Bronchial epithelial cell (primary cell): ENCODE data around the gene ANKDD1B. TPM values are rescaled to one million over a fixed set of nuclear protein-coding genes. Genes with fewer than 3 reads are reported as not detected.

Experiments used
- DNase-seq: peaks from one replicate; pipeline ENCODE4 v3.0.0-alpha.2; 2010; ENCODE audit warnings: low read depth
- FAIRE-seq: peaks from 2 replicates; lab custom pipeline; 2011; peaks lifted over from hg19 to GRCh38; lab: Jason Lieb, UNC
- H3K27me3 ChIP-seq: 2 replicates; pipeline ENCODE4 v1.5.1; 2011; ENCODE audit warnings: low read length; ENCODE audit not compliant: control insufficient read depth, insufficient read depth
- H3K36me3 ChIP-seq: 2 replicates; pipeline ENCODE4 v1.5.1; 2011; ENCODE audit warnings: low read length; ENCODE audit not compliant: control insufficient read depth, insufficient read depth
- H3K4me3 ChIP-seq: 2 replicates; pipeline ENCODE4 v1.5.1; 2011; ENCODE audit warnings: mild to moderate bottlenecking, low read depth, low read length, control low read depth
- CTCF ChIP-seq: IDR thresholded peaks from 2 replicates; pipeline ENCODE4 v1.5.1; 2011; ENCODE audit warnings: mild to moderate bottlenecking, moderate library complexity, low read length, control low read depth, inconsistent platforms; ENCODE audit not compliant: insufficient read depth, severe bottlenecking
- total RNA-seq: library from RNA; depleted of rRNA; stranded (reverse); fragments of >200 nt; gene quantifications from 2 replicates; pipeline ENCODE4 v1.2.1, GENCODE V29; 2014

ANKDD1B gene
- total RNA-seq, 1 donor from 2014 or later, result 1.3 TPM

- no peak for DNase-seq
- no peak for TF ChIP-seq CTCF
Measured at GRCh38 chr5:75630875-75631274, 19.6 kb downstream of the ANKDD1B start.

GRCh38 chr5:75632321-75632720 is 21.1 kb downstream of the ANKDD1B start:
- FAIRE-seq (no peak), DNase-seq (no peak)
- H3K4me3 ChIP-seq, result no peak overlapping the region
- TF ChIP-seq CTCF, result no peak
- H3K36me3 ChIP-seq, result no peaks in the 10 kb centered on the region
- no peaks in the 10 kb centered on the region for H3K27me3 ChIP-seq

More at GRCh38 chr5:75630875-75631274, 19.6 kb downstream of the ANKDD1B start:
- no peak for FAIRE-seq
- no peaks in the 10 kb centered on the region for H3K27me3 ChIP-seq
- no peak overlapping the region for H3K4me3 ChIP-seq
- H3K36me3 ChIP-seq, result no peaks in the 10 kb centered on the region

- no peak for DNase-seq
- no peak for TF ChIP-seq CTCF
- Histone ChIP-seq H3K27me3 (no peaks in the 10 kb centered on the region), H3K4me3 (no peak overlapping the region), H3K36me3 (no peaks in the 10 kb centered on the region)
- no peak for FAIRE-seq
Measured at GRCh38 chr5:75637949-75638348, 26.7 kb downstream of the ANKDD1B start.

- H3K4me3 ChIP-seq, result no peak overlapping the region
- no peak for FAIRE-seq
- DNase-seq, result peak; percentile 52
- no peak for TF ChIP-seq CTCF
- no peaks in the 10 kb centered on the region for H3K36me3 ChIP-seq
- H3K27me3 ChIP-seq, result no peaks in the 10 kb centered on the region
Measured at GRCh38 chr5:75639535-75640311, 28.5 kb downstream of the ANKDD1B start.

- FAIRE-seq (no peak), DNase-seq (peak; percentile 88)
- no peak for TF ChIP-seq CTCF
Measured at GRCh38 chr5:75640395-75640794, 29.1 kb downstream of the ANKDD1B start.

More at GRCh38 chr5:75640395-75640794, 29.1 kb downstream of the ANKDD1B start:
- Histone ChIP-seq H3K36me3 (no peaks in the 10 kb centered on the region), H3K27me3 (no peaks in the 10 kb centered on the region), H3K4me3 (no peak overlapping the region)
